ENCODE measurements around the gene EGFLAM.
A peak's percentile ranks its signal among the peaks of the same experiment; 100 is the strongest.

Gene EGFLAM

DNA sequence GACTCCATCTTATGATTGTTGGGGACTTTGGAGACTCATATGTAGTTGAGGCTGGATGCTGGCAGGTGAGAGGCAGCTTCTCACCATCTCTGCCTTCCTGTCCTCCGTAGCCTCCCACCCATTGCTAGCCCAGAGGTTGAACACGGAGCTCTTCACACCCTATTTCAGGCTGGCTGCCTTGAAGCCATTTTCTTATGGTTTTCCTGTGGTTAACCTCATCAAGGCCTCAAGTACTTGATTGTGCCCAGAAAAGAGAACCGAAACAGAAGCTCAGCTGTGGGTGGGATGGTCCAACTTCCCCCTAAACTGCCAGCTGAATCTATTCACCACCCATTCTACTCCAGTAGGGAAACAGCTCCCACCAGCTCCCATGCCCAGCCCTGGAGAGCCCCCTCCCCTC is 195.1 kb downstream of the EGFLAM start:
- no peak for DNase-seq
- Histone ChIP-seq H3K4me1 (peaks cover 9% of the 10 kb centered on the region), H3K27me3 (no peaks in the 10 kb centered on the region), H3K36me3 (no peaks in the 10 kb centered on the region), H3K9me3 (no peaks in the 10 kb centered on the region), H3K4me3 (ENCODE audit: low read depth, low read length) (no peak overlapping the region)
- no peak for TF ChIP-seq CTCF (IDR thresholded peaks at IDR 0.05; ENCODE audit: low read depth, low read length)

- no peaks in the 10 kb centered on the region for H3K9me3 ChIP-seq
- H3K27me3 ChIP-seq = no peaks in the 10 kb centered on the region
- peaks cover 9% of the 10 kb centered on the region for H3K4me1 ChIP-seq
- no peaks in the 10 kb centered on the region for H3K36me3 ChIP-seq
- DNase-seq = no peak
- H3K4me3 ChIP-seq (ENCODE audit: low read depth, low read length) = no peak overlapping the region
- TF ChIP-seq CTCF (IDR thresholded peaks at IDR 0.05; ENCODE audit: low read depth, low read length) = no peak
These were observed 195.6 kb downstream of the EGFLAM start for GRCh38 chr5:38453921-38454320.

DNA sequence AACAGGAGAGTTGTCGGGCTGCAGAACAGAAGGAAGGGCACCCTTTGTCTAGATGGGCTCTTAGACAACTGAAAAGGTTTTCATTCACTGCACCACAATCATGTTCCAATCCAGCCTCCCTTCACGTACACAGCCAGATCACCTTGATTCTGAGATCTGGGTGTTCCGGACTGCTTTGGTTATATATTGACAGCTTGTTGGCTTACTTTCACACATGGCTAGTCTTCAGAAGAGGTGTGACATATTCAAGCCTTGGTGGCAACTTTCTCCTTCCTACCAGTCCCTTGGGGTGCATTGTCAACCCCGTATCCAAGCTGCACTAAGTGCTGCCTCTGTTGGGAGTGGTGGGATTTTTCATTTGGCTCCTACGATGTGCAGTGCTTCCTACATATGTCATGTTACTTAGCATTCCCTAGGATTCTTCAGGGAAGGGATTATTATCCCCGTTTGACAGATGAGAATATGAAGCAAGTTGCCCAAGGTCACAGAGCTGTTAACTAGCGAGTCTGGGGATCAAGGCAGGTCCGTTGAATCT is 197.5 kb downstream of the EGFLAM start:
- no peak for DNase-seq
- Histone ChIP-seq H3K27me3 (no peaks in the 10 kb centered on the region), H3K4me3 (ENCODE audit: low read depth, low read length) (no peak overlapping the region), H3K36me3 (no peaks in the 10 kb centered on the region), H3K4me1 (peaks cover 9% of the 10 kb centered on the region), H3K9me3 (no peaks in the 10 kb centered on the region)
- TF ChIP-seq CTCF (IDR thresholded peaks at IDR 0.05; ENCODE audit: low read depth, low read length) = no peak

- TF ChIP-seq CTCF (IDR thresholded peaks at IDR 0.05; ENCODE audit: low read depth, low read length) = no peak
- H3K27me3 ChIP-seq = no peaks in the 10 kb centered on the region
- peaks cover 9% of the 10 kb centered on the region for H3K4me1 ChIP-seq
- H3K9me3 ChIP-seq = no peaks in the 10 kb centered on the region
- no peaks in the 10 kb centered on the region for H3K36me3 ChIP-seq
- H3K4me3 ChIP-seq (ENCODE audit: low read depth, low read length) = no peak overlapping the region
- DNase-seq = peak; percentile 76
These were observed 198.5 kb downstream of the EGFLAM start for GRCh38 chr5:38456657-38457399.

DNA sequence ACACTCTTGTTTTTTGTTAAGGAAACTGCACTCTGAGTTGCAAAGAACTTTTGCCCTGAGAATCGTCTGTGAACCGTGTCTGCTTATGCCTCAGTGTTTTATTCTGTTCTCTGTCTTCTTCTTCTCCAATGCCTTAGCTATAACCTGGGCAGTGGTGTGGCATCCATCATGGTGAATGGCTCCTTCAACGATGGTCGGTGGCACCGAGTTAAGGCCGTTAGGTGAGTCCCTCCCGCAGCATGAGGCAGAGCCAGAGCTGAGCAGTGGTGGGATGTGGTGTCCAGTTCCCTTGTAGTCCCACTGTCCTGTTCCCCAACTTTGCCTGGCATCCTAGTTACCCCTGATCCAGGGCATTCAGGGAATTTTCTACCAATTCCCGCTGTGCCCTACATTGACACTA is 199.8 kb downstream of the EGFLAM start:
- Histone ChIP-seq H3K9me3 (no peaks in the 10 kb centered on the region), H3K27me3 (no peaks in the 10 kb centered on the region), H3K4me1 (peaks cover 9% of the 10 kb centered on the region), H3K4me3 (ENCODE audit: low read depth, low read length) (no peak overlapping the region), H3K36me3 (no peaks in the 10 kb centered on the region)
- no peak for DNase-seq
- no peak for TF ChIP-seq CTCF (IDR thresholded peaks at IDR 0.05; ENCODE audit: low read depth, low read length)

DNA sequence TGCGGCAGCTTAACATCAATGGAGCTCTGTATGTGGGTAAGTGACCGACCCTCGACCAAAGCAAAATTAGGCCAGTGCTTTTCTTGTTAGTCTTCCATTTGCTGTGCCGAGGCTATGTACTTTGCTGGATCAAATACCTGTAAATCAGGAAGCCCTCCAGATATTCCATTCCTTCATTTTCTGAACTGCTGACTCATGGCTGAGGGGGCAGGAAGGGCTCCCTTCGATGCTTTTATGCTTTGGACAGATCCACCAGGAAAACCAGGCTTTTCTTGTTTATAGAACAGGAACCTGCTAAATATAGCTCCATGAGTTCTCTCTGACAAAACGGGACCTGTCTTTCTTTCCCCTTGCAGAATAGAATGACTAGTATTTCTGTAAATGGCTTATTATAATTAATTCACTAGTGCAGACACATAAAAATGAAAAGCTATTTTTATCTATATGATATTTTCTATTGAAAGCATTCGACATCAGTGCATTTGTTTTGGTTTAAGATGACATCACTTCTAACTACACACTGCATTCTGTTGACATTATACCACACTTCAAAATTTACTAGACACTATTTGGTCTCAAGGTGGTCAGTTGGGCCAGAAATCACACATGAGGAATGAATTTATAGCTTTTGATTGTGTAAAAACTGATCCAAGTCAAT is 204.7 kb downstream of the EGFLAM start:
- H3K4me1 ChIP-seq = no peaks in the 10 kb centered on the region

More for the DNA sequence above, 204.7 kb downstream of the EGFLAM start:
- DNase-seq = no peak
- Histone ChIP-seq H3K36me3 (no peaks in the 10 kb centered on the region), H3K9me3 (no peaks in the 10 kb centered on the region), H3K4me3 (ENCODE audit: low read depth, low read length) (no peak overlapping the region), H3K27me3 (no peaks in the 10 kb centered on the region)
- TF ChIP-seq CTCF (IDR thresholded peaks at IDR 0.05; ENCODE audit: low read depth, low read length) = no peak
